ENCODE data around the gene GPC3.
"Not testable (repeated sequence)": the region's sequence is repeated elsewhere in the genome, so short reads cannot be mapped to it uniquely, and the experiment has no call there.

- TF ChIP-seq, protein P1, sequence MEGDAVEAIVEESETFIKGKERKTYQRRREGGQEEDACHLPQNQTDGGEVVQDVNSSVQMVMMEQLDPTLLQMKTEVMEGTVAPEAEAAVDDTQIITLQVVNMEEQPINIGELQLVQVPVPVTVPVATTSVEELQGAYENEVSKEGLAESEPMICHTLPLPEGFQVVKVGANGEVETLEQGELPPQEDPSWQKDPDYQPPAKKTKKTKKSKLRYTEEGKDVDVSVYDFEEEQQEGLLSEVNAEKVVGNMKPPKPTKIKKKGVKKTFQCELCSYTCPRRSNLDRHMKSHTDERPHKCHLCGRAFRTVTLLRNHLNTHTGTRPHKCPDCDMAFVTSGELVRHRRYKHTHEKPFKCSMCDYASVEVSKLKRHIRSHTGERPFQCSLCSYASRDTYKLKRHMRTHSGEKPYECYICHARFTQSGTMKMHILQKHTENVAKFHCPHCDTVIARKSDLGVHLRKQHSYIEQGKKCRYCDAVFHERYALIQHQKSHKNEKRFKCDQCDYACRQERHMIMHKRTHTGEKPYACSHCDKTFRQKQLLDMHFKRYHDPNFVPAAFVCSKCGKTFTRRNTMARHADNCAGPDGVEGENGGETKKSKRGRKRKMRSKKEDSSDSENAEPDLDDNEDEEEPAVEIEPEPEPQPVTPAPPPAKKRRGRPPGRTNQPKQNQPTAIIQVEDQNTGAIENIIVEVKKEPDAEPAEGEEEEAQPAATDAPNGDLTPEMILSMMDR (conservative IDR thresholded peaks at IDR 0.05), result not testable (repeated sequence)
- TF ChIP-seq ZFX (IDR thresholded peaks at IDR 0.05), result not testable (repeated sequence)
Measured at GRCh38 chrX:134016309-134016708, 30.9 kb upstream of the GPC3 start.

Measured in C4-2B (cell line).